ENCODE results near the gene BSPRY.
A peak's percentile ranks its signal among the peaks of the same experiment; 100 is the strongest.

BSPRY gene

DNA sequence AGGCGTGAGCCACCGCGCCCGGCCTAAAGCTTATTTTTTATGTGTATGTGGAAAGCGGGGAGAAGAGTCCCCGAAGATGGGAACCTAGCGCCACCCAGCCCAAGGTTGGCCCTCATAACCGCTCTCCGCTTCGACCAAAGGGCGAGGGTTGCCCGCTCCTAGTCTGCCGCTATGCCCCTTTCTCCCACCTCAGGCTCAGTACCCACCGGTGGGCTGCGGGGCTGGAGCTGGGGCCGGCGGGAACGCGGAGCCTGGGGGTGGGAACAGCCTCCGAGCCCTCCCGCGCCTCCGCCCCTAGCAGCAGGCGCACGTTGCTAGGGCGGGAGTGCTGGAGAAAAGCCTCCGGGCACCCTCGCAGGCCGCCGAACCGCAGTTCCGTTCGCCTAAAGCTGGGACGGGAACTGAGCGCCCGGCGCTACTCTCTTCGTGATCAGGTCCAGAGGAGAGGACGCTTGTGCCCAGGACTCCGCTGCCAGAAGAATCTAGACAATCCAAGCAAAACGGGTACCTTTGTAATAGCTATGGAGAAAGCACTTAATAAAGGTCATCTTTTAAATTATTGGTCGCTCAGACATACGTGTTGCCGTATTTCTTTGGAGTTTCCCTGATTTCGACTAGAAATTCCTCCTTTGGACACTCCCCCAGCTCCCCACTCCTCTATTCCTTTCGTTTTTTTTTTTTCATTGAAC is 9.2 kb upstream of the BSPRY start, which contains the start of gene WDR31:
WDR31 (minus strand) TSS at position 265 of the 689 bp plus-strand sequence. CDS start 8,253 bp downstream, outside the sequence.
- DNase-seq (ENCODE audit: low read depth) = peak; percentile 64
- TF ChIP-seq, protein P1, sequence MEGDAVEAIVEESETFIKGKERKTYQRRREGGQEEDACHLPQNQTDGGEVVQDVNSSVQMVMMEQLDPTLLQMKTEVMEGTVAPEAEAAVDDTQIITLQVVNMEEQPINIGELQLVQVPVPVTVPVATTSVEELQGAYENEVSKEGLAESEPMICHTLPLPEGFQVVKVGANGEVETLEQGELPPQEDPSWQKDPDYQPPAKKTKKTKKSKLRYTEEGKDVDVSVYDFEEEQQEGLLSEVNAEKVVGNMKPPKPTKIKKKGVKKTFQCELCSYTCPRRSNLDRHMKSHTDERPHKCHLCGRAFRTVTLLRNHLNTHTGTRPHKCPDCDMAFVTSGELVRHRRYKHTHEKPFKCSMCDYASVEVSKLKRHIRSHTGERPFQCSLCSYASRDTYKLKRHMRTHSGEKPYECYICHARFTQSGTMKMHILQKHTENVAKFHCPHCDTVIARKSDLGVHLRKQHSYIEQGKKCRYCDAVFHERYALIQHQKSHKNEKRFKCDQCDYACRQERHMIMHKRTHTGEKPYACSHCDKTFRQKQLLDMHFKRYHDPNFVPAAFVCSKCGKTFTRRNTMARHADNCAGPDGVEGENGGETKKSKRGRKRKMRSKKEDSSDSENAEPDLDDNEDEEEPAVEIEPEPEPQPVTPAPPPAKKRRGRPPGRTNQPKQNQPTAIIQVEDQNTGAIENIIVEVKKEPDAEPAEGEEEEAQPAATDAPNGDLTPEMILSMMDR (IDR thresholded peaks at IDR 0.05; ENCODE audit: control insufficient read depth, extremely low read depth, insufficient read depth) = no peak
- H3K4me3 ChIP-seq (ENCODE audit: low read depth, low read length) = peak within 1 kb of the TSS; percentile 85

DNA sequence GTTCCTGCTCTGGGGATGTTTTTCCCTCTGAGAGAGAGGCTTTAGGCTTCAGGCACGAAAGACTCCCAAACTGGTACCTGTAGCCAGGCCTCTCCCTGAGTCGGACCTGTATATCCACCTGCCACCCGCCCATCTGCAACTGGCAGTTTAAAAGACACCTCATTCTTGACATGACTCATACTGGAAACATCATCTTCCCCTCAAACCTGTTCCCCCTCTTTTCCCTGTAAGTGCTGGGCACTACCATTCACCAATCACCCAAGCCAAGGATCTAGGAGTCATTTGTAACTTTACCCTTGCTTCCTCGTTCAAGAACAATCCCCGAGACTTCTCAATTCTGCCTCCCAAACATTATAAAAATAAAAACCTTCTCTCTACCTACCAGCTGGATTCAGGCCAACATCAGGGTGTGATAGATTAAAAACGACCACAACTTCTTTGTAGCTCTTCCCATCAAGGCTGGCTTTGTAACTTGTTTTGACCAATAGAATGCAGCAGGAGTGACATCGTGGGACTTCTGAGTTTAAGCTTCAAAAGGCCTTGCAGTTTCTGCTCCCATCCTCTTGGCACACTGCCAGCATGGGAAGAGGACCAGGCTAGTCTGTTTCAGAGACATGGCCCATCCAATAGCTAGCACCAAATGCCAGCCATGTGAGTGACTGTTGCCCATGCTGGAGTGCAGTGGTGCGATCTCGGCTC is 7.5 kb upstream of the BSPRY start:
- TF ChIP-seq, protein P1 (IDR thresholded peaks at IDR 0.05; ENCODE audit: control insufficient read depth, extremely low read depth, insufficient read depth) = no peak
- no peak for DNase-seq (ENCODE audit: low read depth)
- no peak overlapping the region for H3K4me3 ChIP-seq (ENCODE audit: low read depth, low read length)

DNA sequence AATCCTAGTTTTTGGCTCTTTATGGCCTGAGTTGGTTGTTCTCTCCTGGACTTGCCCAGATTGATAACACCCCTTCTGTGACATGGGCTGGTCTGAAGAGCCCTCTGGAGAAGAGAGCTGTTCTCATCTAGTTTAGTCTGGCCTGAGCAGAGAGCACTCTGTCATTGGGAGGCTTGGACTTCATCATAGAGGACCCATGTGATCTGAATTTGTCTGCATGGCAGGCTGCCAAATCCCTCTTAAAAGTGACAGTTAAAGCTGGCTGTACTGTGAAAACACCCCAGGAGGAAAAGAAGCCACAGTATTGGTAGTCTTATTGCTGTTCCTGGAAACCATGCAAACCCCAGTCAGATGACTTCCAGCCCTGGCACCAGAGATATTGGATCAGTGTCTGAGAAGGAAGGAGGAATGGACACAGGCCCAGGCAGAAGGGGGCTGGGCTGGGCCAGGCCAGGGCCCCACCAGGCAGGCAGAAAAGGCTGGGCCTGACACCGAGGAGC is 5.6 kb upstream of the BSPRY start:
- H3K4me3 ChIP-seq (ENCODE audit: low read depth, low read length) = no peak overlapping the region
- DNase-seq (ENCODE audit: low read depth) = peak; percentile 73
- TF ChIP-seq, protein P1 (IDR thresholded peaks at IDR 0.05; ENCODE audit: control insufficient read depth, extremely low read depth, insufficient read depth) = no peak

DNA sequence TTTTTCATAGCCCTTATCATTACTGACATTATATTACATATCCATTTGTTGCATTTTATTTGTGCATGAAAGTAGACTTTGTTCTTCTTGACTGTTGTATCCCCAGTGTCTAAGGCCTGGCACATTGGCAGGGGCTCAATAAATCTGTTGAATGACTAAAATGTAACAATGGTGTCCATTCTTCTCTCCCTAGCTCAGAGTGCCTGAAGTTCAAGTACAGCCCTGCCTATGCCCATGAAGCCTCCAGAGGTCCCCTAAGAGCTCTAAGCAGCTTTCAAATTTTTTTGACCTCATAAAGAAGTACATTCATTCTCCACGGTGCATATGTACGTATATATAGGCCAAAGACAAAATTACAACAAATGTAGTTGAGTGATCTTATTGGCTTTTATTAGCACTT is 4.2 kb upstream of the BSPRY start:
- no peak for DNase-seq (ENCODE audit: low read depth)

DNA sequence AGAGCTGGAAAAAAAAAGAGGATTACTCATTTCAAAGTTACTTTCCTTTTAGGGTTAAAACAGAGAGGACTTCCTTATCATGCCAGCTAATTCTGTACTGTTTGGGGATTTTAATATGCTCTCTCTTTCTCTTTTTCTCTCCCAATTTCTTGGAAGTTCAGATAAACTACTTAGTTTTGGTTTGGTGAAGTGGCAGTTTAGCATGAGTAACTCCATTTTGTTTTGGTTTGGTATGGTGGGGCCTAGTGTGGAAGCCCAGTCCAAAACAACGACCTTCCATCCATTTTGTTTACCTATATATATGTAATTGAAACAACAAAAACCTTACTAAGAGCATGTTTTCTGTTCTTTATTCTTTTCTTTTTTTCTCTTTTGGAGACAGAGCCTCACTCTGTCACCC is 3.7 kb upstream of the BSPRY start:
- DNase-seq (ENCODE audit: low read depth) = no peak
- no peak overlapping the region for H3K4me3 ChIP-seq (ENCODE audit: low read depth, low read length)
- TF ChIP-seq, protein P1 (IDR thresholded peaks at IDR 0.05; ENCODE audit: control insufficient read depth, extremely low read depth, insufficient read depth) = no peak

More for the DNA sequence above, 4.2 kb upstream of the BSPRY start:
- H3K4me3 ChIP-seq (ENCODE audit: low read depth, low read length) = no peak overlapping the region
- TF ChIP-seq, protein P1 (IDR thresholded peaks at IDR 0.05; ENCODE audit: control insufficient read depth, extremely low read depth, insufficient read depth) = no peak

DNA sequence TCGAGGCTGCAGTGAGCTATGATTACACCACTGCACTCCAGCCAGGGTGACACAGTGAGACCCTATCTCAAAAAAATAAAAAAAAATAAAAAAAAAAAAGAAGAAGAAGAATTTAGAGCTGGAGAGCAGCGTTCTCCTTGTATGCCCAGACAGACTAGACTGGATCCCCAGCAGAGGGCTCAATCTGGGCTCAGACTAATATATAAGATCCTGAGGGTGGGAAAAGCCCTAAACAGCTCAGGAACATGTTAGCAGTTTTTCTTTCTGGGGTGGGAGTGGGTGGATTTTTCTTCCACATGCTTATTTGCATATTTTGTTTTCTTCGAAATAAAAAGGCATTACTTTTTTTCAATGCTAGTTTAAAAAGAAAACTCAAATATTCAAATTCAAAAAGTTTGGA is 904 bp upstream of the BSPRY start:
- TF ChIP-seq, protein P1 (IDR thresholded peaks at IDR 0.05; ENCODE audit: control insufficient read depth, extremely low read depth, insufficient read depth) = no peak
- no peak overlapping the region for H3K4me3 ChIP-seq (ENCODE audit: low read depth, low read length)
- no peak for DNase-seq (ENCODE audit: low read depth)

Measured in LNCaP clone FGC (cell line).